MM.1S (cell line): ENCODE results near the gene PRKAG2.
A peak's percentile ranks its signal among the peaks of the same experiment; 100 is the strongest.

ENCODE experiments used
- DNase-seq: peaks from one replicate; pipeline ENCODE4 v3.0.0-alpha.2; 2015
- H2AFZ ChIP-seq: fragments of 300-600 bp; sonication (generic); 2 replicates; pipeline ENCODE4 v1.6.0; 2016; ENCODE audit warnings: antibody characterized with exemption, low read length
- H3F3A ChIP-seq: fragments of 300-600 bp; sonication (generic); 2 replicates; pipeline ENCODE4 v1.6.1; 2016; ENCODE audit warnings: mild to moderate bottlenecking, antibody characterized with exemption, low read length, moderate library complexity, mixed read lengths; ENCODE audit not compliant: insufficient read depth
- H3K27ac ChIP-seq: fragments of 300-600 bp; sonication (generic); 2 replicates; pipeline ENCODE4 v1.5.1; 2016; ENCODE audit warnings: mild to moderate bottlenecking, low read length
- H3K27me3 ChIP-seq: fragments of 300-600 bp; sonication (generic); replicated peaks from 2 replicates; pipeline ENCODE4 v1.6.0; 2016; ENCODE audit warnings: low read length; ENCODE audit not compliant: insufficient read depth
- H3K36me3 ChIP-seq: fragments of 300-600 bp; sonication (generic); replicated peaks from 2 replicates; pipeline ENCODE4 v1.6.1; 2016; ENCODE audit warnings: mild to moderate bottlenecking, low read length, mixed read lengths; ENCODE audit not compliant: insufficient read depth
- H3K4me1 ChIP-seq: fragments of 300-600 bp; sonication (generic); 2 replicates; pipeline ENCODE4 v1.6.1; 2016; ENCODE audit warnings: low read length, mixed read lengths
- H3K4me2 ChIP-seq: fragments of 300-600 bp; sonication (generic); 2 replicates; pipeline ENCODE4 v1.6.0; 2016; ENCODE audit warnings: low read depth, low read length
- H3K4me3 ChIP-seq: fragments of 300-600 bp; sonication (generic); 2 replicates; pipeline ENCODE4 v1.5.1; 2016; ENCODE audit warnings: low read length, mixed read lengths
- H3K79me2 ChIP-seq: fragments of 300-600 bp; sonication (generic); 2 replicates; pipeline ENCODE4 v1.6.1; 2016; ENCODE audit warnings: mixed run types, low read length, mixed read lengths
- H3K9ac ChIP-seq: fragments of 300-600 bp; sonication (generic); 2 replicates; pipeline ENCODE4 v1.6.1; 2016; ENCODE audit warnings: low read length, mixed read lengths
- H3K9me2 ChIP-seq: fragments of 300-600 bp; sonication (generic); replicated peaks from 2 replicates; pipeline ENCODE4 v1.6.1; 2016; ENCODE audit warnings: mild to moderate bottlenecking, low read length, mixed read lengths; ENCODE audit not compliant: insufficient read depth
- H3K9me3 ChIP-seq: fragments of 300-600 bp; sonication (generic); replicated peaks from 2 replicates; pipeline ENCODE4 v1.6.1; 2016; ENCODE audit warnings: mild to moderate bottlenecking, low read length, mixed read lengths; ENCODE audit not compliant: insufficient read depth
- H4K20me1 ChIP-seq: fragments of 300-600 bp; sonication (generic); 2 replicates; pipeline ENCODE4 v1.6.1; 2016; ENCODE audit warnings: mild to moderate bottlenecking, low read length, moderate library complexity, mixed read lengths; ENCODE audit not compliant: insufficient read depth
- CTCF ChIP-seq: fragments of 300-600 bp; sonication (generic); IDR thresholded peaks from 2 replicates; pipeline ENCODE4 v1.5.1; 2016; ENCODE audit warnings: antibody characterized with exemption, low read length, mixed read lengths
- EZH2 ChIP-seq: fragments of 300-600 bp; sonication (generic); optimal IDR thresholded peaks from 2 replicates; pipeline ENCODE3; 2017; ENCODE audit warnings: low read depth, mild to moderate bottlenecking, antibody characterized with exemption, low read length, mixed read lengths
- EZH2phosphoT487 ChIP-seq: fragments of 300-600 bp; sonication (generic); IDR thresholded peaks from 2 replicates; pipeline ENCODE4 v1.6.1; 2018; ENCODE audit warnings: antibody characterized with exemption, low read length

Gene PRKAG2

GRCh38 chr7:151633516-151633812, 243.5 kb downstream of the PRKAG2 start:
- no peak for TF ChIP-seq EZH2
- no peak for TF ChIP-seq EZH2phosphoT487
- TF ChIP-seq CTCF: no peak
- no peak for DNase-seq
- peaks cover 23% of the 10 kb centered on the region for H3K79me2 ChIP-seq
- H2AFZ ChIP-seq: peak overlapping the region; percentile 96
- no peaks in the 10 kb centered on the region for H3K9me3 ChIP-seq
- H3K36me3 ChIP-seq: no peaks in the 10 kb centered on the region
- H3K4me2 ChIP-seq: peak overlapping the region; percentile 93
- peak overlapping the region; percentile 95 for H3K27ac ChIP-seq
- no peaks in the 10 kb centered on the region for H4K20me1 ChIP-seq
- peaks cover 14% of the 10 kb centered on the region for H3K4me1 ChIP-seq
- peak overlapping the region; percentile 74 for H3K4me3 ChIP-seq
- no peaks in the 10 kb centered on the region for H3K27me3 ChIP-seq
- H3K9me2 ChIP-seq: no peaks in the 10 kb centered on the region
- H3K9ac ChIP-seq: peak overlapping the region; percentile 79; the same call in 1 of the 2 replicates
- H3F3A ChIP-seq: peaks cover 30% of the 10 kb centered on the region

GRCh38 chr7:151632750-151633515, 244.0 kb downstream of the PRKAG2 start:
- Histone ChIP-seq H2AFZ (peak overlapping the region; percentile 96), H3K27ac (peak overlapping the region; percentile 95), H3K36me3 (no peaks in the 10 kb centered on the region), H4K20me1 (no peaks in the 10 kb centered on the region), H3K9me2 (no peaks in the 10 kb centered on the region), H3K9ac (peak overlapping the region; percentile 79), H3F3A (peaks cover 30% of the 10 kb centered on the region), H3K4me1 (peaks cover 14% of the 10 kb centered on the region), H3K27me3 (no peaks in the 10 kb centered on the region), H3K4me2 (peak overlapping the region; percentile 93), H3K79me2 (peaks cover 23% of the 10 kb centered on the region), H3K9me3 (no peaks in the 10 kb centered on the region), H3K4me3 (peak overlapping the region; percentile 74)
- DNase-seq: peak; percentile 94
- no peak for TF ChIP-seq EZH2
- TF ChIP-seq EZH2phosphoT487: no peak
- TF ChIP-seq CTCF: no peak

GRCh38 chr7:151631953-151632749, 244.8 kb downstream of the PRKAG2 start:
- Histone ChIP-seq H3K79me2 (peaks cover 23% of the 10 kb centered on the region), H3K4me2 (peak overlapping the region; percentile 93), H2AFZ (peak overlapping the region; percentile 96), H3K9me2 (no peaks in the 10 kb centered on the region), H3K4me3 (peak overlapping the region; percentile 74), H3K9ac (peak overlapping the region; percentile 79), H3K27ac (peak overlapping the region; percentile 95), H3K4me1 (peaks cover 14% of the 10 kb centered on the region), H3K27me3 (no peaks in the 10 kb centered on the region), H3K9me3 (no peaks in the 10 kb centered on the region), H3F3A (peaks cover 30% of the 10 kb centered on the region), H4K20me1 (no peaks in the 10 kb centered on the region), H3K36me3 (no peaks in the 10 kb centered on the region)
- DNase-seq: peak; percentile 95
- TF ChIP-seq EZH2 (no peak), CTCF (no peak; the same call in none of the 2 replicates), EZH2phosphoT487 (no peak)
